IMR-90 (cell line): ENCODE measurements around the gene SEMA4A.

Experiments used
- CTCF ChIP-seq: conservative IDR thresholded peaks from 2 replicates; pipeline ENCODE4 v1.5.1; 2012; ENCODE audit warnings: mild to moderate bottlenecking, low read depth, low read length, improper control_type of control experiment
- POLR2A ChIP-seq: IDR thresholded peaks from 2 replicates; pipeline ENCODE4 v1.6.1; 2012; ENCODE audit warnings: mild to moderate bottlenecking, low read depth, low read length

- TF ChIP-seq POLR2A (no peak), CTCF (no peak)
Observed at GRCh38 chr1:156152628-156153027, 757 bp upstream of the SEMA4A start.
